ENCODE measurements around the gene PBX1.

PBX1 gene

DNA sequence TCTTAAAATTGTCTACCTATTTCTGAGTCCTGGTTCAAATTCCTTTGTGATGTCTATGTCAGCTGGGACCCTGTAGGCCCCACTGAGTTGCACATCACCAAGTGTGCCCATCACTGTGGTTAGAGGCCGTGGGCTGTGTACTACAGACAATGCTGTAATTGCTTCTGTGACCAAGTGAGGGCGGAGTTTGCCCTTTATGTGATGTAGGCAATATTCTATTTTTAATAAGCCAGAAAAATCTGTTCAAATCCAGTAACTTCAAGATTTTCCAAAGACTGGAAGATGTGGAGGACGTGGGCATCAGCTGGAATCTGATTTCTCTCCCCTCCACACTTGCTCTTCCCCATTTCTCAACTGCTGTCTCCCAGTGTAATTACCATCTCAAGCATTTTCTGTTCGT is 215.4 kb downstream of the PBX1 start:
- Histone ChIP-seq H3K36me3 (ENCODE audit: insufficient read depth, low read length) (no peaks in the 10 kb centered on the region), H3K9ac (ENCODE audit: low read depth, low read length) (no peak overlapping the region), H3K4me2 (ENCODE audit: insufficient read depth, low read length) (no peak overlapping the region), H4K20me1 (ENCODE audit: insufficient read depth, low read length) (no peaks in the 10 kb centered on the region), H3K9me3 (ENCODE audit: insufficient read depth, low read length, severe bottlenecking) (no peaks in the 10 kb centered on the region), H3K79me2 (ENCODE audit: insufficient read depth, low read length) (no peaks in the 10 kb centered on the region), H3K27ac (ENCODE audit: low read length) (no peak overlapping the region), H2AFZ (ENCODE audit: low read depth, low read length) (no peak overlapping the region), H3K4me3 (ENCODE audit: low read depth in 1 of 2, low read length in 2 of 2) (no peak overlapping the region), H3K4me1 (ENCODE audit: insufficient read depth, low read length) (no peaks in the 10 kb centered on the region), H3K27me3 (ENCODE audit: insufficient read depth, low read length, poor library complexity) (peaks cover 4% of the 10 kb centered on the region)
- TF ChIP-seq, protein P1, sequence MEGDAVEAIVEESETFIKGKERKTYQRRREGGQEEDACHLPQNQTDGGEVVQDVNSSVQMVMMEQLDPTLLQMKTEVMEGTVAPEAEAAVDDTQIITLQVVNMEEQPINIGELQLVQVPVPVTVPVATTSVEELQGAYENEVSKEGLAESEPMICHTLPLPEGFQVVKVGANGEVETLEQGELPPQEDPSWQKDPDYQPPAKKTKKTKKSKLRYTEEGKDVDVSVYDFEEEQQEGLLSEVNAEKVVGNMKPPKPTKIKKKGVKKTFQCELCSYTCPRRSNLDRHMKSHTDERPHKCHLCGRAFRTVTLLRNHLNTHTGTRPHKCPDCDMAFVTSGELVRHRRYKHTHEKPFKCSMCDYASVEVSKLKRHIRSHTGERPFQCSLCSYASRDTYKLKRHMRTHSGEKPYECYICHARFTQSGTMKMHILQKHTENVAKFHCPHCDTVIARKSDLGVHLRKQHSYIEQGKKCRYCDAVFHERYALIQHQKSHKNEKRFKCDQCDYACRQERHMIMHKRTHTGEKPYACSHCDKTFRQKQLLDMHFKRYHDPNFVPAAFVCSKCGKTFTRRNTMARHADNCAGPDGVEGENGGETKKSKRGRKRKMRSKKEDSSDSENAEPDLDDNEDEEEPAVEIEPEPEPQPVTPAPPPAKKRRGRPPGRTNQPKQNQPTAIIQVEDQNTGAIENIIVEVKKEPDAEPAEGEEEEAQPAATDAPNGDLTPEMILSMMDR (IDR thresholded peaks at IDR 0.05; ENCODE audit: borderline replicate concordance, extremely low read depth, low read length, poor library complexity, severe bottlenecking), result no peak
- TF ChIP-seq EZH2 (IDR thresholded peaks at IDR 0.05; ENCODE audit: borderline replicate concordance, low read depth, low read length, severe bottlenecking), result no peak
- ATAC-seq (ENCODE audit: insufficient read depth, low read depth), result no peak
- no peak for DNase-seq

DNA sequence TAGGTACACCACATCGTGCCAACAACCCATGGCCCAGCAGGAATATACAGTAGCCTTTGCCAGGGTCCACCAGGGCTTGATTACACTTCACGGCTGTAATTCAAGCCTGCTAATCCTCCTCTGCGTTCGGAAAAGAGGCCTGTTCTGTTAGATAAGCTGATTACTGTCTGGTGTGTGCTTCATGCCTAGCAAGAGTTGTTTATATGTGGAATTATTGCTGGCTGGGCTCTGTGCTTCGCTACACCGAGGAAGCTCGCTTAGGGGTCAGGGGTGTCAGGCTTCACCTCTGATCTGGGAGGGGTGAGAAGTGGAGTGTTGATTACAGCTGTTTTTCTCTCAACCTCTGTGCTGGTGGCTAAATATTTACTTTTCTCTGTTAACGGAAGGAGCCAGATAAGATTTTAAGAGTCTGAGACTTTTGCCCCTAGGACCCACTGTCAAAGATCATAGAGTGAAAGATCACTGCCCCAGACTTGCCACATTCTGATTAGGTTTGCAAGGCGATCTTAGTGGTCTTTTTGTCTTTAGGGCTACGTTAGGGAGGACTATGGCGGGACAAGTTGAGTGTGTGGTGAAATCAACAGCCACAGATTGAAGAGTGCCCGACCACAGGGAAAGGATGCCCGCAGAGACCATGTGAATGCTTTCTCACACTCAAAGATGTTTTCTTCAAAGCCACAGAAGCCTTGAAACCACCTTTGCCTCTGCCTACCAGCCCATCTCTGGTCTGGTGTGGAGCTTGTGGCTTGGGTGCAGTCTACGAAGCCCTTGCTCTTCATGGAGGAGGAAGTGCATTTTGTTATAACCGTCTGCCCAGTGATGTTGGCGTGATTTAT is 216.1 kb downstream of the PBX1 start:
- Histone ChIP-seq H3K27ac (ENCODE audit: low read length) (no peak overlapping the region), H3K36me3 (ENCODE audit: insufficient read depth, low read length) (no peaks in the 10 kb centered on the region), H3K9me3 (ENCODE audit: insufficient read depth, low read length, severe bottlenecking) (no peaks in the 10 kb centered on the region), H3K4me3 (ENCODE audit: low read depth in 1 of 2, low read length in 2 of 2) (no peak overlapping the region), H3K4me1 (ENCODE audit: insufficient read depth, low read length) (no peaks in the 10 kb centered on the region), H3K79me2 (ENCODE audit: insufficient read depth, low read length) (no peaks in the 10 kb centered on the region), H2AFZ (ENCODE audit: low read depth, low read length) (no peak overlapping the region), H3K27me3 (ENCODE audit: insufficient read depth, low read length, poor library complexity) (peaks cover 4% of the 10 kb centered on the region), H3K4me2 (ENCODE audit: insufficient read depth, low read length) (no peak overlapping the region), H3K9ac (ENCODE audit: low read depth, low read length) (no peak overlapping the region), H4K20me1 (ENCODE audit: insufficient read depth, low read length) (no peaks in the 10 kb centered on the region)
- ATAC-seq (ENCODE audit: insufficient read depth, low read depth) (no peak), DNase-seq (no peak)
- no peak for TF ChIP-seq EZH2 (IDR thresholded peaks at IDR 0.05; ENCODE audit: borderline replicate concordance, low read depth, low read length, severe bottlenecking)
- TF ChIP-seq, protein P1 (IDR thresholded peaks at IDR 0.05; ENCODE audit: borderline replicate concordance, extremely low read depth, low read length, poor library complexity, severe bottlenecking), result no peak

DNA sequence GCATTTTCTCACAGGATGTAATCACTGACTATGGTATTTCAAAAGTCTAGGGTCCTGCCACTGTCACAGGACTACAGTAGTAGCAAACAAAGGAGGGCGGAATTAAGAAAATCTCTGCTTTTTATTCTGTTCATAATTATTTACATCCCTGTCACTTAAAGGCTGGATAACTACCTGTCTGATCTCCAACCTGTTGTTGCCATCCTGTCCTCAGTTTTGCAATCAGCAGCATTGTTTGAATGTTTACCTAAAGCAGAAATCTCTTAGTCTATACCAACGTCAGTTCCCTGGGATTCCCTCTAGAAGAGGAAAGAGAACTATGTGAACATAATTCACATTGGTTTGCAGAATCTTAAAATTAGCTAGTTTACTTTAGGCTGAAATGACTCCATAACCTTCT is 218.5 kb downstream of the PBX1 start:
- no peak overlapping the region for H3K9ac ChIP-seq (ENCODE audit: low read depth, low read length)
- TF ChIP-seq, protein P1 (IDR thresholded peaks at IDR 0.05; ENCODE audit: borderline replicate concordance, extremely low read depth, low read length, poor library complexity, severe bottlenecking), result no peak
- no peak for TF ChIP-seq EZH2 (IDR thresholded peaks at IDR 0.05; ENCODE audit: borderline replicate concordance, low read depth, low read length, severe bottlenecking)

More for the DNA sequence above, 218.5 kb downstream of the PBX1 start:
- Histone ChIP-seq H3K4me3 (ENCODE audit: low read depth in 1 of 2, low read length in 2 of 2) (no peak overlapping the region), H3K79me2 (ENCODE audit: insufficient read depth, low read length) (no peaks in the 10 kb centered on the region), H3K36me3 (ENCODE audit: insufficient read depth, low read length) (no peaks in the 10 kb centered on the region), H3K4me1 (ENCODE audit: insufficient read depth, low read length) (no peaks in the 10 kb centered on the region), H3K9me3 (ENCODE audit: insufficient read depth, low read length, severe bottlenecking) (no peaks in the 10 kb centered on the region), H4K20me1 (ENCODE audit: insufficient read depth, low read length) (no peaks in the 10 kb centered on the region), H3K4me2 (ENCODE audit: insufficient read depth, low read length) (no peak overlapping the region), H2AFZ (ENCODE audit: low read depth, low read length) (no peak overlapping the region), H3K27me3 (ENCODE audit: insufficient read depth, low read length, poor library complexity) (peaks cover 4% of the 10 kb centered on the region), H3K27ac (ENCODE audit: low read length) (no peak overlapping the region)
- no peak for DNase-seq
- no peak for ATAC-seq (ENCODE audit: insufficient read depth, low read depth)

All from DND-41 (cell line).